ENCODE results near the gene MGAT4D.
"Not testable (repeated sequence)": the region's sequence is repeated elsewhere in the genome, so short reads cannot be mapped to it uniquely, and the experiment has no call there.

MGAT4D gene

DNA sequence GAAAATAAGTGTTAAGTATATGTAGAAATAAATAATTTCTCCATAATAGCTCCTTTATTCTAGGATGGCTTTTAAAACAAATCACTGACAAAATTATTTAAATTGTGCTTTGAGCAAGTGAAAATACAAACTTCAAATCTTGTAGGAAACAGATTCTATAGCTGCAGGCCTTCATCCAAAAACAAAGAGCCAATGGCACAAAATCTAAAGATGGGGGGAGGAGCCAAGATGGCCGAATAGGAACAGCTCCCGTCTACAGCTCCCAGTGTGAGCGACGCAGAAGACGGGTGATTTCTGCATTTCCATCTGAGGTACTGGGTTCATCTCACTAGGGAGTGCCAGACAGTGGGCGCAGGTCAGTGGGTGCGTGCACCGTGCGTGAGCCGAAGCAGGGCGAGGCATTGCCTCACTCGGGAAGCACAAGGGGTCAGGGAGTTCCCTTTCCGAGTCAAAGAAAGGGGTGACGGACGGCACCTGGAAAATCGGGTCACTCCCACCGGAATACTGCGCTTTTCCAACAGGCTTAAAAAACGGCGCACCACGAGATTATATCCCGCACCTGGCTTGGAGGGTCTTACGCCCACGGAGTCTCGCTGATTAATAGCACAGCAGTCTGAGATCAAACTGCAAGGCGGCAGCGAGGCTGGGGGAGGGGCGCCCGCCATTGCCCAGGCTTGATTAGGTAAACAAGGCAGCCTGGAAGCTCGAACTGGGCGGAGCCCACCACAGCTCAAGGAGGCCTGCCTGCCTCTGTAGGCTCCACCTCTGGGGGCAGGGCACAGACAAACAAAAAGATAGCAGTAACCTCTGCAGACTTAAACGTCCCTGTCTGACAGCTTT is 84.7 kb downstream of the MGAT4D start:
- not testable (repeated sequence) for H3K27me3 ChIP-seq (ENCODE audit: control insufficient read depth in 3 of 3, insufficient read depth in 3 of 3, low read depth in 1 of 3, low read length in 3 of 3); H3K4me3 ChIP-seq (ENCODE audit: low read length in 2 of 2); H3K4me1 ChIP-seq (ENCODE audit: control insufficient read depth in 2 of 2, insufficient read depth in 1 of 2, low read depth in 1 of 2, low read length in 2 of 2); H3K4ac ChIP-seq (ENCODE audit: low read length); H3K36me3 ChIP-seq (replicated peaks in 1 of 2; ENCODE audit: control insufficient read depth in 2 of 2, insufficient read depth in 2 of 2, low read length in 2 of 2); H4K91ac ChIP-seq (ENCODE audit: low read depth, low read length, poor library complexity); H3K18ac ChIP-seq (ENCODE audit: low read length); H2AFZ ChIP-seq (ENCODE audit: low read length); H3K14ac ChIP-seq (ENCODE audit: low read length); H2BK15ac ChIP-seq (ENCODE audit: low read length); H2BK120ac ChIP-seq (ENCODE audit: low read depth, low read length); H2AK5ac ChIP-seq (ENCODE audit: low read depth, low read length); H3K23ac ChIP-seq (ENCODE audit: low read depth, low read length, poor library complexity); H2BK5ac ChIP-seq (ENCODE audit: low read length); DNase-seq (ENCODE audit: low spot score); H3K9me3 ChIP-seq (replicated peaks in 1 of 2; ENCODE audit: control insufficient read depth in 2 of 2, insufficient read depth in 1 of 2, low read depth in 1 of 2, low read length in 2 of 2); H3K79me1 ChIP-seq (ENCODE audit: low read depth, low read length); H3K4me2 ChIP-seq (ENCODE audit: insufficient read depth, low read length, poor library complexity, severe bottlenecking); H2BK12ac ChIP-seq (ENCODE audit: low read length); H3K9ac ChIP-seq (ENCODE audit: low read depth, low read length, poor library complexity); H3K27ac ChIP-seq (replicated peaks; ENCODE audit: low read length); H4K8ac ChIP-seq (ENCODE audit: low read depth, low read length)
- WGBS, 2 donors (ENCODE audit: extremely low coverage in 2 of 2, insufficient read length in 2 of 2, insufficient replicate concordance in 1 of 2): no CpG with 5 or more reads among the region's 32 CpGs

- Histone ChIP-seq H2AK5ac (ENCODE audit: low read depth, low read length) (no peak overlapping the region), H2BK5ac (ENCODE audit: low read length) (no peak overlapping the region), H3K23ac (ENCODE audit: low read depth, low read length, poor library complexity) (no peak overlapping the region), H2AFZ (ENCODE audit: low read length) (no peak overlapping the region), H3K4me1 (ENCODE audit: control insufficient read depth in 2 of 2, insufficient read depth in 1 of 2, low read depth in 1 of 2, low read length in 2 of 2) (no peaks in the 10 kb centered on the region), H3K18ac (ENCODE audit: low read length) (no peak overlapping the region), H3K27me3 (ENCODE audit: control insufficient read depth in 3 of 3, insufficient read depth in 3 of 3, low read depth in 1 of 3, low read length in 3 of 3) (no peaks in the 10 kb centered on the region), H3K36me3 (replicated peaks in 1 of 2; ENCODE audit: control insufficient read depth in 2 of 2, insufficient read depth in 2 of 2, low read length in 2 of 2) (no peaks in the 10 kb centered on the region), H3K4me2 (ENCODE audit: insufficient read depth, low read length, poor library complexity, severe bottlenecking) (no peak overlapping the region), H2BK15ac (ENCODE audit: low read length) (no peak overlapping the region), H3K27ac (replicated peaks; ENCODE audit: low read length) (no peak overlapping the region), H3K79me1 (ENCODE audit: low read depth, low read length) (no peaks in the 10 kb centered on the region), H2BK120ac (ENCODE audit: low read depth, low read length) (no peak overlapping the region), H3K4ac (ENCODE audit: low read length) (no peak overlapping the region), H2BK12ac (ENCODE audit: low read length) (no peak overlapping the region), H4K91ac (ENCODE audit: low read depth, low read length, poor library complexity) (no peak overlapping the region), H3K9me3 (replicated peaks in 1 of 2; ENCODE audit: control insufficient read depth in 2 of 2, insufficient read depth in 1 of 2, low read depth in 1 of 2, low read length in 2 of 2) (no peaks in the 10 kb centered on the region), H3K4me3 (ENCODE audit: low read length in 2 of 2) (no peak overlapping the region), H3K14ac (ENCODE audit: low read length) (no peak overlapping the region), H3K9ac (ENCODE audit: low read depth, low read length, poor library complexity) (no peak overlapping the region), H4K8ac (ENCODE audit: low read depth, low read length) (no peak overlapping the region)
- WGBS, 2 donors (ENCODE audit: extremely low coverage in 2 of 2, insufficient read length in 2 of 2, insufficient replicate concordance in 1 of 2): no CpG with 5 or more reads among the region's 1 CpG
- no peak for DNase-seq (ENCODE audit: low spot score)
These were observed 89.1 kb downstream of the MGAT4D start for GRCh38 chr4:140408974-140409373.

GRCh38 chr4:140406292-140406691 is 91.8 kb downstream of the MGAT4D start:
- no peaks in the 10 kb centered on the region for H3K4me1 ChIP-seq (ENCODE audit: control insufficient read depth in 2 of 2, insufficient read depth in 1 of 2, low read depth in 1 of 2, low read length in 2 of 2)
- no peak overlapping the region for H2AK5ac ChIP-seq (ENCODE audit: low read depth, low read length)
- no peak overlapping the region for H4K91ac ChIP-seq (ENCODE audit: low read depth, low read length, poor library complexity)
- H3K9ac ChIP-seq (ENCODE audit: low read depth, low read length, poor library complexity): no peak overlapping the region
- no peaks in the 10 kb centered on the region for H3K9me3 ChIP-seq (replicated peaks in 1 of 2; ENCODE audit: control insufficient read depth in 2 of 2, insufficient read depth in 1 of 2, low read depth in 1 of 2, low read length in 2 of 2)
- H3K27me3 ChIP-seq (ENCODE audit: control insufficient read depth in 3 of 3, insufficient read depth in 3 of 3, low read depth in 1 of 3, low read length in 3 of 3): no peaks in the 10 kb centered on the region
- no peak overlapping the region for H2AFZ ChIP-seq (ENCODE audit: low read length)
- no peak overlapping the region for H3K27ac ChIP-seq (replicated peaks; ENCODE audit: low read length)
- no peak overlapping the region for H3K14ac ChIP-seq (ENCODE audit: low read length)
- no peak overlapping the region for H2BK12ac ChIP-seq (ENCODE audit: low read length)
- H3K4me2 ChIP-seq (ENCODE audit: insufficient read depth, low read length, poor library complexity, severe bottlenecking): no peak overlapping the region
- H3K4ac ChIP-seq (ENCODE audit: low read length): no peak overlapping the region
- H3K4me3 ChIP-seq (ENCODE audit: low read length in 2 of 2): no peak overlapping the region
- DNase-seq (ENCODE audit: low spot score): no peak
- H3K18ac ChIP-seq (ENCODE audit: low read length): no peak overlapping the region
- no peak overlapping the region for H2BK15ac ChIP-seq (ENCODE audit: low read length)
- H3K79me1 ChIP-seq (ENCODE audit: low read depth, low read length): no peaks in the 10 kb centered on the region
- no peak overlapping the region for H3K23ac ChIP-seq (ENCODE audit: low read depth, low read length, poor library complexity)
- H3K36me3 ChIP-seq (replicated peaks in 1 of 2; ENCODE audit: control insufficient read depth in 2 of 2, insufficient read depth in 2 of 2, low read length in 2 of 2): no peaks in the 10 kb centered on the region
- no peak overlapping the region for H2BK120ac ChIP-seq (ENCODE audit: low read depth, low read length)
- H2BK5ac ChIP-seq (ENCODE audit: low read length): no peak overlapping the region
- H4K8ac ChIP-seq (ENCODE audit: low read depth, low read length): no peak overlapping the region

DNA sequence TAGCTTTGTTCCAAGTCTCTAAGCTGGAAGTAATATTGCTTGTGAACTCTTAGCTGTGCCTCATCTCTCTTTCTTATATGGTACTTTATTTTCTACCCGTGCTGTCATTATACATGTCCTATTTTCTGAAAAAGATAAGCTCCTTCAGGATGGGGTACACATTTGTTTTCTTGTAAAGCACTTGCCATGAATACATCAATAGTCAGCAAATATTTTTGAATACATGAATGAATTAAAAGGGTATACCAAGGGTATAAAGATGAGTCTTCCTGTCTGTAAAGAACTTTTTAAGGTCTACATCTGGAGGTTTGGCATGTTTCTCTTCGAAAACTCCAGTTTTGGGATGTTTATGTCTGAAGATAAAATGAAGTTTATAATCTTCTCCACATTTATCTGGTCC is 98.0 kb downstream of the MGAT4D start:
- Histone ChIP-seq H3K27ac (replicated peaks; ENCODE audit: low read length) (no peak overlapping the region), H2BK5ac (ENCODE audit: low read length) (no peak overlapping the region), H3K23ac (ENCODE audit: low read depth, low read length, poor library complexity) (no peak overlapping the region), H2BK15ac (ENCODE audit: low read length) (no peak overlapping the region), H3K9ac (ENCODE audit: low read depth, low read length, poor library complexity) (no peak overlapping the region), H3K4me2 (ENCODE audit: insufficient read depth, low read length, poor library complexity, severe bottlenecking) (no peak overlapping the region), H2BK12ac (ENCODE audit: low read length) (no peak overlapping the region), H3K18ac (ENCODE audit: low read length) (no peak overlapping the region), H2AFZ (ENCODE audit: low read length) (no peak overlapping the region), H3K14ac (ENCODE audit: low read length) (no peak overlapping the region), H4K91ac (ENCODE audit: low read depth, low read length, poor library complexity) (no peak overlapping the region), H4K8ac (ENCODE audit: low read depth, low read length) (no peak overlapping the region), H3K36me3 (replicated peaks in 1 of 2; ENCODE audit: control insufficient read depth in 2 of 2, insufficient read depth in 2 of 2, low read length in 2 of 2) (peaks cover 0 to 5% of the 10 kb centered on the region in 2 donors), H3K9me3 (replicated peaks in 1 of 2; ENCODE audit: control insufficient read depth in 2 of 2, insufficient read depth in 1 of 2, low read depth in 1 of 2, low read length in 2 of 2) (no peaks in the 10 kb centered on the region), H3K4me3 (ENCODE audit: low read length in 2 of 2) (no peak overlapping the region), H3K4me1 (ENCODE audit: control insufficient read depth in 2 of 2, insufficient read depth in 1 of 2, low read depth in 1 of 2, low read length in 2 of 2) (no peaks in the 10 kb centered on the region), H3K79me1 (ENCODE audit: low read depth, low read length) (no peaks in the 10 kb centered on the region), H3K27me3 (ENCODE audit: control insufficient read depth in 3 of 3, insufficient read depth in 3 of 3, low read depth in 1 of 3, low read length in 3 of 3) (no peaks in the 10 kb centered on the region), H2AK5ac (ENCODE audit: low read depth, low read length) (no peak overlapping the region), H3K4ac (ENCODE audit: low read length) (no peak overlapping the region), H2BK120ac (ENCODE audit: low read depth, low read length) (no peak overlapping the region)
- WGBS, 2 donors (ENCODE audit: extremely low coverage in 2 of 2, insufficient read length in 2 of 2, insufficient replicate concordance in 1 of 2): no CpG with 5 or more reads among the region's 2 CpGs
- no peak for DNase-seq (ENCODE audit: low spot score)
